Hematopoietic multipotent progenitor cell treated with erythropoietin and hydrocortisone succinate and interleukin-3 and kit ligand, for 15 days (in vitro differentiated cells): Measurements from ENCODE around the gene ARHGAP18.
"Not testable (repeated sequence)": the region's sequence is repeated elsewhere in the genome, so short reads cannot be mapped to it uniquely, and the experiment has no call there.

Experiments
- DNase-seq: peaks from one replicate; pipeline ENCODE4 v3.0.0-alpha.2; 2015; ENCODE audit warnings: low spot score

Gene ARHGAP18

GRCh38 chr6:129578315-129578714 is 131.7 kb downstream of the ARHGAP18 start:
- DNase-seq: no peak

GRCh38 chr6:129577691-129578090 is 132.3 kb downstream of the ARHGAP18 start:
- DNase-seq: no peak

- no peak for DNase-seq
Measured at GRCh38 chr6:129576456-129576855, 133.5 kb downstream of the ARHGAP18 start.

- peak; percentile 63 for DNase-seq
Measured at GRCh38 chr6:129575378-129576118, 134.4 kb downstream of the ARHGAP18 start.

- DNase-seq: not testable (repeated sequence)
Measured at GRCh38 chr6:129574605-129575004, 135.4 kb downstream of the ARHGAP18 start.

- DNase-seq: not testable (repeated sequence)
Measured at GRCh38 chr6:129570929-129571328, 139.0 kb downstream of the ARHGAP18 start.

GRCh38 chr6:129568015-129568414 is 142.0 kb downstream of the ARHGAP18 start:
- no peak for DNase-seq

- peak; percentile 66 for DNase-seq
Measured at GRCh38 chr6:129567374-129567773, 142.6 kb downstream of the ARHGAP18 start.

- no peak for DNase-seq
Measured at GRCh38 chr6:129565811-129566210, 144.2 kb downstream of the ARHGAP18 start.

- no peak for DNase-seq
Measured at GRCh38 chr6:129565366-129565765, 144.6 kb downstream of the ARHGAP18 start.

GRCh38 chr6:129558248-129558647 is 151.7 kb downstream of the ARHGAP18 start:
- no peak for DNase-seq

GRCh38 chr6:129555206-129555832 is 154.7 kb downstream of the ARHGAP18 start:
- DNase-seq: no peak

GRCh38 chr6:129552413-129552812 is 157.6 kb downstream of the ARHGAP18 start:
- DNase-seq: no peak

GRCh38 chr6:129551486-129551885 is 158.5 kb downstream of the ARHGAP18 start:
- no peak for DNase-seq

GRCh38 chr6:129546702-129547101 is 163.3 kb downstream of the ARHGAP18 start:
- DNase-seq: no peak

- no peak for DNase-seq
Measured at GRCh38 chr6:129544892-129545612, 164.9 kb downstream of the ARHGAP18 start.

GRCh38 chr6:129543981-129544380 is 166.0 kb downstream of the ARHGAP18 start:
- DNase-seq: no peak

GRCh38 chr6:129542705-129543104 is 167.3 kb downstream of the ARHGAP18 start:
- no peak for DNase-seq

- DNase-seq: no peak
Measured at GRCh38 chr6:129539032-129539431, 170.9 kb downstream of the ARHGAP18 start.

- no peak for DNase-seq
Measured at GRCh38 chr6:129536271-129536670, 173.7 kb downstream of the ARHGAP18 start.

GRCh38 chr6:129534926-129535325 is 175.1 kb downstream of the ARHGAP18 start:
- DNase-seq: no peak
